Activated T-cell treated with anti-CD3 and anti-CD28 coated beads, Interleukin-2, amount 50 U/mL, for 24 hours (primary cell): ENCODE results near the gene GLB1L2.

ENCODE experiments used
- DNase-seq: peaks from one replicate; pipeline ENCODE4 v3.0.0-alpha.2; 2020
- H3K27ac Mint-ChIP-seq: 2 replicates; pipeline ENCODE4 v1.8.0; 2020; ENCODE audit warnings: mild to moderate bottlenecking, mixed read lengths
- H3K27me3 Mint-ChIP-seq: 2 replicates; pipeline ENCODE4 v1.8.0; 2020; ENCODE audit warnings: mixed read lengths
- H3K36me3 Mint-ChIP-seq: 2 replicates; pipeline ENCODE4 v1.8.0; 2020; ENCODE audit warnings: low read depth, mixed read lengths
- H3K4me1 Mint-ChIP-seq: 2 replicates; pipeline ENCODE4 v1.8.0; 2020; ENCODE audit warnings: low read depth, mixed read lengths
- H3K4me3 Mint-ChIP-seq: 2 replicates; pipeline ENCODE4 v1.8.0; 2020; ENCODE audit warnings: mild to moderate bottlenecking, moderate library complexity, mixed read lengths
- H3K9me3 Mint-ChIP-seq: 2 replicates; pipeline ENCODE4 v1.8.0; 2020; ENCODE audit warnings: mixed read lengths

Gene GLB1L2

GRCh38 chr11:134362192-134362901 lies 30.6 kb downstream of the GLB1L2 start:
- no peak overlapping the region for H3K4me3 Mint-ChIP-seq
- H3K27ac Mint-ChIP-seq: no peak overlapping the region
- H3K36me3 Mint-ChIP-seq: peaks cover 6% of the 10 kb centered on the region
- DNase-seq: no peak
- H3K9me3 Mint-ChIP-seq: no peaks in the 10 kb centered on the region
- H3K4me1 Mint-ChIP-seq: peaks cover 18% of the 10 kb centered on the region
- H3K27me3 Mint-ChIP-seq: peaks cover 9% of the 10 kb centered on the region

GRCh38 chr11:134363161-134363560 lies 31.4 kb downstream of the GLB1L2 start:
- H3K27me3 Mint-ChIP-seq: peaks cover 9% of the 10 kb centered on the region
- no peak for DNase-seq
- peaks cover 18% of the 10 kb centered on the region for H3K4me1 Mint-ChIP-seq
- no peak overlapping the region for H3K4me3 Mint-ChIP-seq
- no peaks in the 10 kb centered on the region for H3K9me3 Mint-ChIP-seq
- no peak overlapping the region for H3K27ac Mint-ChIP-seq
- peaks cover under 1% of the 10 kb centered on the region for H3K36me3 Mint-ChIP-seq

GRCh38 chr11:134363592-134363991 lies 31.8 kb downstream of the GLB1L2 start:
- Mint-ChIP-seq H3K4me3 (no peak overlapping the region), H3K36me3 (no peaks in the 10 kb centered on the region), H3K27ac (no peak overlapping the region), H3K27me3 (peaks cover 9% of the 10 kb centered on the region), H3K4me1 (peaks cover 18% of the 10 kb centered on the region), H3K9me3 (no peaks in the 10 kb centered on the region)
- DNase-seq: no peak

DNA sequence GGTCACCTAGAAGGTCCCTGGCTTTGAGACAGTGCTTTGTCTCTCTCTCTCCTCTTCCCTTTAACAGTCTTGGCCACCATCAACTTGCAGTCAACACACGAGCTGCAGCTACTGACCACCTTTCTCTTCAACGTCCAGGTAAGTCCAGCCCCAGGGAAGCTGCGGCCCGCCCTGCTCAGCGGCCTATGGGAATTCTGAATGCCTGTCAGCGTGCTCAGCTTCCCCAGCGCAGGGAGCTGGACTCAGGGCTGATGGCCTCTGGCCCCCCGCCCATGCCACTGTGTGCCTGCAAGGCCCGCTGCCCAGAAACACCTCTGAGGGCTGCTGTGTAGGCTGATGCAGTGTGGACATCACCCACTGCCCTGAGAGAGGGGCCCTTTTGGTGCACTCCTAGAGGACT lies 32.5 kb downstream of the GLB1L2 start:
- Mint-ChIP-seq H3K27me3 (peaks cover 9% of the 10 kb centered on the region), H3K4me3 (no peak overlapping the region), H3K36me3 (peaks cover 4% of the 10 kb centered on the region), H3K4me1 (peaks cover 18% of the 10 kb centered on the region), H3K9me3 (no peaks in the 10 kb centered on the region), H3K27ac (no peak overlapping the region)
- no peak for DNase-seq

DNA sequence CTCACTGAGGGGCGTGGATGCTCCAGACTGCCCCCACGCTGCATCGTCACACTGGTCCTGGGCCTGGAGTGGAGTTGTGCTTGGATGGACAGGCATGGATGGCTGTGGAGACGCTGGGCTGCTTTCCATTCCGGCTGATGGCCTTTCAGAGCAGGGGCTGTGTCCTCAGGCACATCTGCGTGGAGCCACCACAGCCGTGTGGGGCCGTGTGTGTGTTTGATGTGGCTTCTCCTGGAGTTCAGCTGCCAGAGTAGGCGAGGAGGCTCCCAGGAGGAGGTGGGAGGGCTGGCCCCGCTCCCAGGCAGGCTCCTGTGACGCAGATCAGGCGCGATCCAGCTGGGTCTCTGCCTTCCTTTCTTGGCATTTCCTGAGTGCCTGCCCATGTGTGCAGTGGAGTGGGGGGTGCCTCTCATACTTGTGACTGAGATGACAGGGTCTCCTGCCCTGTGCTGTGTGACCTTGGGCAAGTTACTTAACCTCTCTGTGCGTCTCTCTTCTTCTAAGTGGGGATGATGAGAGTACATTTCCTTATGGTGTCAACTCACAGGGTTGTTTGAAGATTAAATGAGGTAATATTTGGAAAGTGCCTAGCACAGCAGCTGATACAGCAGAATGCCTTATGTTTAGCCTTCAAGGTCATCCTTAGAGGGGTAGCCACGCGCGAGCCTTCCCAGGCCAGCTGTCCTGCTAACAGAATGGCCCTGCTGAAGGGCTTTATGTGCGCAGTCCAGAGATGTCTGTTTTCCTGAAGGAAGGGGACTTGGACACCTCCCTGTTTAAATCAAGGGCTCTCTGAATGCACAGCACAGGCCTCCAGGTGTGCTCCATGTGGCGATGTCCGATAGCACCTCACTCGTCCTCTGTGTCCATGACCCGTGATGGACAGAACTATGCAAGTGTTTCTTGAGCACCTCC lies 33.5 kb downstream of the GLB1L2 start:
- DNase-seq: no peak
- Mint-ChIP-seq H3K4me1 (peaks cover 11% of the 10 kb centered on the region), H3K27ac (no peak overlapping the region), H3K36me3 (peaks cover 8% of the 10 kb centered on the region), H3K9me3 (no peaks in the 10 kb centered on the region), H3K4me3 (no peak overlapping the region), H3K27me3 (peaks cover 4% of the 10 kb centered on the region)

DNA sequence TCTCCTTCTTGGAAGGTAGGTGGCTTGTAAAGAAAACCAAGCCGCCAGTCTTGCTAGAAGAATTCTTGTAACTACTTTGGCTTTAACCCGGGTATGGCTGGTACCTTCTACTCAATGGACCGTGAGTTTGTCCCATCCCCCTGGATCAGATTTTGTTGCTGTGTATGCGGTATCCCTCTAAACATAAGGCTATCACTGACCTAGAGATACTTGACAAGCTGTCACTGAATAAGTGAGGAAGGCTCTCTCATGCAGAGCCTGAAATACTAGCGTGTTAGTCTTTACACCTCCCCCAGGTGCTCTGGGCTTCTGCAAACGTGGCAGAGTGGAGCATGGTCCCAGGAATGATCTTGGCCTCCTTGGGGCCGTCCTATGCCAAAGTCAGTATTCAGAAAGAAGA lies 34.5 kb downstream of the GLB1L2 start:
- no peak overlapping the region for H3K4me3 Mint-ChIP-seq

GRCh38 chr11:134367781-134368180 lies 36.0 kb downstream of the GLB1L2 start:
- Mint-ChIP-seq H3K36me3 (peaks cover 20% of the 10 kb centered on the region), H3K27me3 (no peaks in the 10 kb centered on the region), H3K27ac (no peak overlapping the region), H3K4me1 (no peaks in the 10 kb centered on the region), H3K9me3 (no peaks in the 10 kb centered on the region), H3K4me3 (no peak overlapping the region)
- no peak for DNase-seq

More for the DNA sequence above, 34.5 kb downstream of the GLB1L2 start:
- Mint-ChIP-seq H3K4me1 (peaks cover 8% of the 10 kb centered on the region), H3K27me3 (peaks cover 4% of the 10 kb centered on the region), H3K27ac (no peak overlapping the region), H3K9me3 (no peaks in the 10 kb centered on the region), H3K36me3 (peaks cover 14% of the 10 kb centered on the region)
- no peak for DNase-seq

DNA sequence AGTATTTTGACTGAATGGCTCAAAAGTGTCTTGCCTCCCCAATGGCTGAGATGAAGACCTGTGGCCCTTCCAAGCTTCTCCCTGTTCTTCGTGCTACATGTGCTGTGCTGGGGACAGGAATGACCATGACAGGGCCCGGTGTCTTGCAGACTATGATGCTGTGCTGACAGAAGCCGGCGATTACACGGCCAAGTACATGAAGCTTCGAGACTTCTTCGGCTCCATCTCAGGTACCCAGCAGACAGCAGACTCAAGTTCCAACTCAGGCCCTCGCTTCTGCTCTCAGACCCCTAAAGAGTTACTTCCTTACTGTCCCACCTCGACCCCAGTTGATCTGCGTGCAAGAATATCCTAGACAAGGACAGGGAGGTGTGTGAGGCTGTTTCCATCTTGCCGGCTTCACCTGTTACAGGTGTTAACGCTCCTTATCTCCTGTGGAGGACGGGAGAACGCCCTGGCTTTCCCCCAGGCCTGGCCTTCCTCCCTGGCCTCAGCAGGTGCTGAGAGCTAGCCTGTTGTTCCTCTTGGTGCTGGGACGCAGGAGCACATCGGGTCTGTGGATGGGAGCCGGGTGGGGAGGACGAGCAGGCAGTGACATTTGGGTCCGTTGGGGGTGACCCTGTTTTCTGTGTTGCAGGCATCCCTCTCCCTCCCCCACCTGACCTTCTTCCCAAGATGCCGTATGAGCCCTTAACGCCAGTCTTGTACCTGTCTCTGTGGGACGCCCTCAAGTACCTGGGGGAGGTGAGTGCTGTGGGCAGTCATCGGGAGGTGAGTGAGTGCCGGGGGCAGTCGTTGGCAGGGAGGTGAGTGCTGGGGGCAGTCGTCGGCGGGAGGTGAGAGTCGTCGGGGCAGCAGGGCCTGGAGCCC lies 38.1 kb downstream of the GLB1L2 start:
- Mint-ChIP-seq H3K27ac (no peak overlapping the region), H3K36me3 (peaks cover 20% of the 10 kb centered on the region), H3K4me3 (no peak overlapping the region), H3K4me1 (no peaks in the 10 kb centered on the region), H3K27me3 (no peaks in the 10 kb centered on the region), H3K9me3 (no peaks in the 10 kb centered on the region)
- DNase-seq: no peak

- H3K27ac Mint-ChIP-seq: no peak overlapping the region
Observed at GRCh38 chr11:134370526-134371435, 39.0 kb downstream of the GLB1L2 start.

GRCh38 chr11:134371436-134372185 lies 39.8 kb downstream of the GLB1L2 start:
- no peak overlapping the region for H3K4me3 Mint-ChIP-seq
- no peak for DNase-seq
- H3K27ac Mint-ChIP-seq: no peak overlapping the region
- H3K36me3 Mint-ChIP-seq: peaks cover 20% of the 10 kb centered on the region
- H3K9me3 Mint-ChIP-seq: no peaks in the 10 kb centered on the region
- H3K27me3 Mint-ChIP-seq: no peaks in the 10 kb centered on the region
- H3K4me1 Mint-ChIP-seq: no peaks in the 10 kb centered on the region

More at GRCh38 chr11:134370526-134371435, 39.0 kb downstream of the GLB1L2 start:
- H3K4me3 Mint-ChIP-seq: no peak overlapping the region
- no peak for DNase-seq
- peaks cover 20% of the 10 kb centered on the region for H3K36me3 Mint-ChIP-seq
- no peaks in the 10 kb centered on the region for H3K4me1 Mint-ChIP-seq
- H3K27me3 Mint-ChIP-seq: no peaks in the 10 kb centered on the region
- no peaks in the 10 kb centered on the region for H3K9me3 Mint-ChIP-seq

DNA sequence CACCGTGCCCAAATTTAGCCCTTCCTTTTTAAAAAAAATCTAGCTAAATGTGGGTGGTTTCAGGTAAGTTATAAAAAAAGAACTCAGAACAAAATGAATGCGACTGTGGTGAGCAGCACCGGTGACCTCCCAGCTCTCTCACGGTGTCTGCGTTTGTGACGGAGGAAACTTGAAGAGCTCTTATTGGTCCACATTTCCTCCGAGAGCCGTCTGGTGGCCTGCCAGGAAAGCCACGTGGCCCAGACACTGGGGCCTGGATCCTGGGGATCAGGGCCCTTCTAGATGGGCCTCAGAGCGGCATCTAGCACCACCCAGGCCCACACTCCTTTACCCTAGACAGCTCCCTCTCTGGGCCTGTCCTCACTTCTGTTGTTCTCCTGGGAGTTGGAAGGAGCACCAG lies 40.7 kb downstream of the GLB1L2 start:
- H3K9me3 Mint-ChIP-seq: no peaks in the 10 kb centered on the region
- H3K4me3 Mint-ChIP-seq: no peak overlapping the region
- no peaks in the 10 kb centered on the region for H3K4me1 Mint-ChIP-seq
- DNase-seq: no peak
- H3K27ac Mint-ChIP-seq: no peak overlapping the region
- no peaks in the 10 kb centered on the region for H3K27me3 Mint-ChIP-seq
- peaks cover 20% of the 10 kb centered on the region for H3K36me3 Mint-ChIP-seq

DNA sequence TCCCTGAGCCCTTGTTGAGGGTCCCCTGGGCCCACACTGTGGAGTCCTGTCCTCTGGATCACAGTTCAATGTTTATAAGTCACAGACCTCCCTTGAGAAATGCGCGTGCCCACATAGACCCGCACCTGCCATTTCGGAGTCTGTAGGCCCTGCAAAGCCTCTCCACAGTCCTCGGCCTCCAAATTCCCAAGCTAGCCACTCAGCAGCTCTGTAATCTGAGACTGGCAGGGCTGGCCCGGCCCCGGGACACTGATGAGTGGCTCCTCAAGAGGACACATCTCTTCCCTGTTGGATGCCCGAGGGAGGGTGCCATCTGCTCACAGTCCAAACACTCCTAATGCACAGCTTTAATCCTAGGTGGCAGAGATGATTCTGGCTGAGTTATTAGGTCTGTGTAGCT lies 41.2 kb downstream of the GLB1L2 start:
- Mint-ChIP-seq H3K4me1 (no peaks in the 10 kb centered on the region), H3K36me3 (peaks cover 20% of the 10 kb centered on the region), H3K27ac (no peak overlapping the region), H3K9me3 (no peaks in the 10 kb centered on the region), H3K4me3 (no peak overlapping the region), H3K27me3 (no peaks in the 10 kb centered on the region)
- DNase-seq: no peak

- no peaks in the 10 kb centered on the region for H3K27me3 Mint-ChIP-seq
- H3K4me1 Mint-ChIP-seq: no peaks in the 10 kb centered on the region
- no peak overlapping the region for H3K4me3 Mint-ChIP-seq
- no peaks in the 10 kb centered on the region for H3K9me3 Mint-ChIP-seq
- H3K27ac Mint-ChIP-seq: no peak overlapping the region
- no peak for DNase-seq
- H3K36me3 Mint-ChIP-seq: peaks cover 20% of the 10 kb centered on the region
Observed at GRCh38 chr11:134373591-134374052, 41.8 kb downstream of the GLB1L2 start.
